KOPT-K1 (cell line): ENCODE measurements around the gene CCDC178.
"Not testable (repeated sequence)": the region's sequence is repeated elsewhere in the genome, so short reads cannot be mapped to it uniquely, and the experiment has no call there.

ENCODE experiments used
- H3K27ac ChIP-seq: fragments of 200-600 bp; sonication (generic); 2 replicates; pipeline ENCODE4 v1.5.1; 2016; ENCODE audit warnings: antibody characterized with exemption, mild to moderate bottlenecking, low read depth, low read length; ENCODE audit not compliant: poor library complexity, severe bottlenecking
- H3K36me3 ChIP-seq: fragments of 200-600 bp; sonication (generic); 2 replicates; pipeline ENCODE4 v1.5.1; 2017; ENCODE audit warnings: antibody characterized with exemption, mild to moderate bottlenecking, low read length, moderate library complexity; ENCODE audit not compliant: insufficient read depth
- H3K9me3 ChIP-seq: fragments of 200-600 bp; sonication (generic); 2 replicates; pipeline ENCODE4 v1.5.1; 2017; ENCODE audit warnings: antibody characterized with exemption, low read length, mild to moderate bottlenecking; ENCODE audit not compliant: insufficient read depth, poor library complexity, severe bottlenecking

Gene CCDC178

GRCh38 chr18:33210575-33211189 lies 229.8 kb downstream of the CCDC178 start:
- H3K36me3 ChIP-seq, result no peaks in the 10 kb centered on the region
- no peaks in the 10 kb centered on the region for H3K9me3 ChIP-seq
- no peak overlapping the region for H3K27ac ChIP-seq

GRCh38 chr18:33205777-33206176 lies 234.7 kb downstream of the CCDC178 start:
- Histone ChIP-seq H3K36me3 (no peaks in the 10 kb centered on the region), H3K9me3 (no peaks in the 10 kb centered on the region), H3K27ac (no peak overlapping the region)

GRCh38 chr18:33201509-33201926 lies 239.0 kb downstream of the CCDC178 start:
- Histone ChIP-seq H3K27ac (no peak overlapping the region), H3K36me3 (no peaks in the 10 kb centered on the region), H3K9me3 (no peaks in the 10 kb centered on the region)

- Histone ChIP-seq H3K9me3 (no peaks in the 10 kb centered on the region), H3K27ac (no peak overlapping the region), H3K36me3 (no peaks in the 10 kb centered on the region)
Observed at GRCh38 chr18:33195795-33196194, 244.7 kb downstream of the CCDC178 start.

- Histone ChIP-seq H3K36me3 (no peaks in the 10 kb centered on the region), H3K9me3 (no peaks in the 10 kb centered on the region), H3K27ac (no peak overlapping the region)
Observed at GRCh38 chr18:33194793-33195192, 245.7 kb downstream of the CCDC178 start.

- Histone ChIP-seq H3K36me3 (no peaks in the 10 kb centered on the region), H3K27ac (no peak overlapping the region), H3K9me3 (no peaks in the 10 kb centered on the region)
Observed at GRCh38 chr18:33184958-33185357, 255.6 kb downstream of the CCDC178 start.

- H3K36me3 ChIP-seq, result no peaks in the 10 kb centered on the region
- H3K27ac ChIP-seq, result no peak overlapping the region
- no peaks in the 10 kb centered on the region for H3K9me3 ChIP-seq
Observed at GRCh38 chr18:33184175-33184574, 256.3 kb downstream of the CCDC178 start.

- Histone ChIP-seq H3K36me3 (no peaks in the 10 kb centered on the region), H3K27ac (no peak overlapping the region)
Observed at GRCh38 chr18:33183136-33183535, 257.4 kb downstream of the CCDC178 start.

GRCh38 chr18:33181016-33181415 lies 259.5 kb downstream of the CCDC178 start:
- H3K36me3 ChIP-seq, result no peaks in the 10 kb centered on the region
- H3K27ac ChIP-seq, result no peak overlapping the region
- no peaks in the 10 kb centered on the region for H3K9me3 ChIP-seq

More at GRCh38 chr18:33183136-33183535, 257.4 kb downstream of the CCDC178 start:
- H3K9me3 ChIP-seq, result no peaks in the 10 kb centered on the region

- H3K27ac ChIP-seq, result no peak overlapping the region
- no peaks in the 10 kb centered on the region for H3K9me3 ChIP-seq
- no peaks in the 10 kb centered on the region for H3K36me3 ChIP-seq
Observed at GRCh38 chr18:33169218-33169617, 271.3 kb downstream of the CCDC178 start.

GRCh38 chr18:33164121-33164520 lies 276.4 kb downstream of the CCDC178 start:
- not testable (repeated sequence) for H3K27ac ChIP-seq, H3K9me3 ChIP-seq, H3K36me3 ChIP-seq

- no peaks in the 10 kb centered on the region for H3K9me3 ChIP-seq
- H3K27ac ChIP-seq, result no peak overlapping the region
- no peaks in the 10 kb centered on the region for H3K36me3 ChIP-seq
Observed at GRCh38 chr18:33161131-33161530, 279.4 kb downstream of the CCDC178 start.

- H3K9me3 ChIP-seq, result no peaks in the 10 kb centered on the region
- H3K36me3 ChIP-seq, result no peaks in the 10 kb centered on the region
Observed at GRCh38 chr18:33159151-33159550, 281.4 kb downstream of the CCDC178 start.

GRCh38 chr18:33157893-33158292 lies 282.6 kb downstream of the CCDC178 start:
- H3K36me3 ChIP-seq, result no peaks in the 10 kb centered on the region
- no peak overlapping the region for H3K27ac ChIP-seq

More at GRCh38 chr18:33159151-33159550, 281.4 kb downstream of the CCDC178 start:
- H3K27ac ChIP-seq, result no peak overlapping the region

GRCh38 chr18:33156906-33157470 lies 283.5 kb downstream of the CCDC178 start:
- Histone ChIP-seq H3K9me3 (no peaks in the 10 kb centered on the region), H3K36me3 (no peaks in the 10 kb centered on the region), H3K27ac (no peak overlapping the region)

More at GRCh38 chr18:33157893-33158292, 282.6 kb downstream of the CCDC178 start:
- no peaks in the 10 kb centered on the region for H3K9me3 ChIP-seq

- Histone ChIP-seq H3K36me3 (no peaks in the 10 kb centered on the region), H3K27ac (no peak overlapping the region)
Observed at GRCh38 chr18:33154049-33154448, 286.5 kb downstream of the CCDC178 start.

More at GRCh38 chr18:33154049-33154448, 286.5 kb downstream of the CCDC178 start:
- no peaks in the 10 kb centered on the region for H3K9me3 ChIP-seq
